NB4 (cell line): ENCODE measurements around the gene SGPL1.

ENCODE experiments used
- POLR2A ChIP-seq: IDR thresholded peaks from 2 replicates; pipeline ENCODE4 v1.6.1; 2011; ENCODE audit warnings: mild to moderate bottlenecking; ENCODE audit not compliant: insufficient read length; ENCODE audit errors: extremely low read depth
- TF ChIP-seq, protein P1 (sequence below): IDR thresholded peaks from one replicate; pipeline ENCODE4 v1.5.1; 2012; ENCODE audit warnings: low read depth, low read length

DNA sequence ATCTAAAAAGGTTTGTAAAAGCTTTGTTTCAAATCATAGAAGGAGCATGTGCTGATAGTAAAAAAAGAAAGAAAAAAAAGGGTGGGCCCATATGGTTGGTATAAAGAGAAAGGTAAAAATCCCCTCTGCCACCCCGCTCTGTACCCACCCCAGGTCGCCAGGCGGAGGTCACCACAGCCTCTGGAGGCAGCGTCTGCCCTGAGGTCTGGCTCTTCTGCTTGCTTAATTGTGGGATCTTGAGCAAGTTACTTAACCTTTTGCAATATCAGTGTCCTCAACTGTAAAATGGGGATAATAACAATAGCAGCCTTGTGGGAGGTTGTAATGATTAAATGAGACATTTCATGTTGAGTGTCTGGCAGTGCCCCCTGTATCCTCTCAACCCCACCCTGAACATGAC, 83.3 kb downstream of the SGPL1 start:
- no peak for TF ChIP-seq POLR2A
- TF ChIP-seq, protein P1, sequence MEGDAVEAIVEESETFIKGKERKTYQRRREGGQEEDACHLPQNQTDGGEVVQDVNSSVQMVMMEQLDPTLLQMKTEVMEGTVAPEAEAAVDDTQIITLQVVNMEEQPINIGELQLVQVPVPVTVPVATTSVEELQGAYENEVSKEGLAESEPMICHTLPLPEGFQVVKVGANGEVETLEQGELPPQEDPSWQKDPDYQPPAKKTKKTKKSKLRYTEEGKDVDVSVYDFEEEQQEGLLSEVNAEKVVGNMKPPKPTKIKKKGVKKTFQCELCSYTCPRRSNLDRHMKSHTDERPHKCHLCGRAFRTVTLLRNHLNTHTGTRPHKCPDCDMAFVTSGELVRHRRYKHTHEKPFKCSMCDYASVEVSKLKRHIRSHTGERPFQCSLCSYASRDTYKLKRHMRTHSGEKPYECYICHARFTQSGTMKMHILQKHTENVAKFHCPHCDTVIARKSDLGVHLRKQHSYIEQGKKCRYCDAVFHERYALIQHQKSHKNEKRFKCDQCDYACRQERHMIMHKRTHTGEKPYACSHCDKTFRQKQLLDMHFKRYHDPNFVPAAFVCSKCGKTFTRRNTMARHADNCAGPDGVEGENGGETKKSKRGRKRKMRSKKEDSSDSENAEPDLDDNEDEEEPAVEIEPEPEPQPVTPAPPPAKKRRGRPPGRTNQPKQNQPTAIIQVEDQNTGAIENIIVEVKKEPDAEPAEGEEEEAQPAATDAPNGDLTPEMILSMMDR = no peak
